ENCODE results near the gene PCSK6. TPM values are rescaled to one million over a fixed set of nuclear protein-coding genes. Genes with fewer than 3 reads are reported as not detected.
"Not testable (repeated sequence)": the region's sequence is repeated elsewhere in the genome, so short reads cannot be mapped to it uniquely, and the experiment has no call there.

PCSK6 gene
- total RNA-seq, 1 donor from 2014 or later, result 15.4 TPM

DNA sequence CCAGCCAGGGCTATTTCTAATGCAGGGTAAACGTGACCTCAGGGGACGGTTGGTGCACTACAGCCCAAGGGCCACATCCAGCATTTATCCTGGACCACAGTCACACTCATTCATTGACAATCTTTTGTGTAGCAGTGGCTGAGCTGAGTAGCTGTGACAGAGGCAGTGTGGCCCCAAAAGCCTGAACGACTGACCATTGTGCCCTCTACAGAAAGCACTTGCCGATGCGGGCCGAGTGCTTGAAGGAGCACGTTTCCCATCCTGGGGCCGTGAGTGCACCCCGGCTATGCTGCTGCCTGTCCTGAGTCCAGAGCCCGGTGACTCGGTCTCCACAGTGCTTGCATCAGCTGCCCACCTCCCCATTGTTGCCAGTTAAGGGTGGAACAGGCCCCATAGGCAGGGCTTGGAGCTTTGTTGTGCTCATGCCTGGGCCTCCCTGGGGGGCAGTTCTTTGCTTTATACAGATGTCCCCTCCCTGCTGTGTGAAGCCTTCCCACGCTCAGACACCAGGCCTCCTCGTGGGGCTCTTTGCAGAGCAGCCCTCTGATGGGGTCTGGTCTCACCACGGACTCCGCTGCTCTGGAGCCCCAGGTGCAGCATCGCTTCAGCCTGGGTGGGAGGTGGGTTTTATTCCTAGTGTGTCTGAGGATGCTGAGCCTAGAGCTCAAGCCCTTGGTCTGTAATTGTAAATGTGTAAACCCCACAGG is 181.5 kb downstream of the PCSK6 start:
- no peak for DNase-seq

DNA sequence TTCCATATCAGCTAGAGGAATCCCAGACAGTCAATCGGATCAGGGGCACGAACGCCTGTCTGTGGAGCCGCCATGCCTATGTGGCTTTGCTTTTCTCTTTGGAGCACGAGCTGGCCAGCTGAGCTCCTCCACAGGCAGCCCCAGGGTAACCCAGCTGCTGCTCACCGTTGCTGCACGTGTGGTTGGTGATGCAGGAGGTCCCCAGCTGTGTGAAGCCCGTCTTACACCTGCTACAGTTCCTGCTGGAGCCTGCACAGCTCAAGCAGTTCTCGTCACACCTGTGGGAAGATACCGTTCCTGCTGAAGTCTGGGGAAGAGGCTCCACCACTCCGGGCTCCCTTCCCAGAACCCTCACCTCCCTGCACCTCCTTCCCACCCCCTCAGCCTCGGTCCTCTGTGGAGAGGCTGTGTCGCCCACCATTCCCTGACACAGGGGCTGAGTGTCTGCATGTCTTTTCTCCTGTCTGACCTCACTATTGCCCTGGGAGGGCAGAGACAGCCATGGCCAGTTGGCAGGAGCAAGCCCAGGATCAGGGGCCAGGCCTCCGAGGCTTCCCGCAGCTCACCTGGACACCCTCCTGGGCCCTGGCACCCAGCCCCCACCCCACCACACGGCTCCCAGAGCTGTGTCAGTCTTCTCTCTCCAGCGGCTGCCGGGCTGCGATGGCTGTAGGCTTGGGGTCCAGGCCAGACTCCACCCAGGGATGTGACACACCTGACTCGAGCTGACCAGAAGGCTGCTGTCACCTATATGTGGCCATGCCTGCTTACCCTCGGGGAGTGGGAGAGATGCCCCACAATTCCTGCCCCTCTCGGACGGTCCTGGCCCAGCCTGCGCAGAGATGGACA is 182.2 kb downstream of the PCSK6 start:
- DNase-seq, result no peak

DNA sequence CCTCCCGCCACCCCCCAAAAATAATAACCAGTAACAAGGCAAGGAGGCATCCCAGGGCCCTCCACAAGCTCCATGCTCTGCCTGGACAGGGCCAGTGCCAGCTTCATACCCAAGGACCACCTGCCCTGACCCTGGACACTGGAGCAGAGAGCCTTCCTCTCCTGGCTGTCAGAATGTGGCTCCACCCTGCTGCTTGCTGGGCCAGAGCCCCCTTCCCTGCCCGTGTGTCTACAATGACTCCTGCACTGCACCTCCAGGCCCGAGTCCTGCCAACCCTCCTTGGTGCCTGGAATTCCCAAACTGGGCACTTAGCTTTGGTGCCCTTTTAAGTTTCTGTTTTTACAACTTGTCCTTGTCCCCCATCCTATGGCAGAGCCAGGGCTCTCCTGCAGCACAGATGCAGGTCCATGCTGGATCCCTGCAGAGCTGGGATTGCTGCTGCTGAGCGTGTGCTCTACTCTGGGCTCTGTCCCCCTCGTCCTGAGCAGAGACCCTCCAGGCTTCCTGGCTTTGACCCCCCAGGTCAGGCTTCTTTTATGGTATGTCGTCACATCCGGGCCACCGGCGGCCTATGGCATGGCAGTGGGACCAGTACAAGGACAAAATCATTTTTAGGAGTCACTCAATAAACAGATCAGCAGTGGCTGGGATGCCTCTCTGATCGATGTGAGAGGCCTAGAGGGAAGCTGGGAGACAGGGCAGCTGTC is 183.0 kb downstream of the PCSK6 start:
- no peak for DNase-seq

DNA sequence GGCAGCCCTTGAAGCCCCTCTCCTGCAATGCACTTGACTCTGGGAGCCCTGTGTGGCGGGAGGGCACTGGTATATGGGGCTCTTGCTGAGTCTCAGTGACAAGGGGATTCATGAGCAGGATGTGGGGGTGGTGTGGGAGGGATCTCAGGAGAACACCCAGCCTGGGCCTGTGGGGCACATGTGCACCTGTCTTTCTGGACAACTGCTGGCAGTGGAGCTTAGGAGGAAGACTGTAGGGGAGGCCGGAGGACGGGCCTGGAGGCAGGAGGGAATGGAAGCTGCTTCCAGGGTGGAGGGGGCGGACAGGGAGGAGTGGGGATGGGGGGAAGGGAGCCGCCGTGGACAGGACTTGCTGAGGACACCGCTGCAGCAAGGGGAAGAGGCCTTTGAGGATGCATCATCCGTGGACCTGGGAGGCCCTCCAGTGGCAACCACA is 183.7 kb downstream of the PCSK6 start:
- DNase-seq, result no peak

GRCh38 chr15:101303408-101303807 is 186.1 kb downstream of the PCSK6 start:
- no peak for DNase-seq

DNA sequence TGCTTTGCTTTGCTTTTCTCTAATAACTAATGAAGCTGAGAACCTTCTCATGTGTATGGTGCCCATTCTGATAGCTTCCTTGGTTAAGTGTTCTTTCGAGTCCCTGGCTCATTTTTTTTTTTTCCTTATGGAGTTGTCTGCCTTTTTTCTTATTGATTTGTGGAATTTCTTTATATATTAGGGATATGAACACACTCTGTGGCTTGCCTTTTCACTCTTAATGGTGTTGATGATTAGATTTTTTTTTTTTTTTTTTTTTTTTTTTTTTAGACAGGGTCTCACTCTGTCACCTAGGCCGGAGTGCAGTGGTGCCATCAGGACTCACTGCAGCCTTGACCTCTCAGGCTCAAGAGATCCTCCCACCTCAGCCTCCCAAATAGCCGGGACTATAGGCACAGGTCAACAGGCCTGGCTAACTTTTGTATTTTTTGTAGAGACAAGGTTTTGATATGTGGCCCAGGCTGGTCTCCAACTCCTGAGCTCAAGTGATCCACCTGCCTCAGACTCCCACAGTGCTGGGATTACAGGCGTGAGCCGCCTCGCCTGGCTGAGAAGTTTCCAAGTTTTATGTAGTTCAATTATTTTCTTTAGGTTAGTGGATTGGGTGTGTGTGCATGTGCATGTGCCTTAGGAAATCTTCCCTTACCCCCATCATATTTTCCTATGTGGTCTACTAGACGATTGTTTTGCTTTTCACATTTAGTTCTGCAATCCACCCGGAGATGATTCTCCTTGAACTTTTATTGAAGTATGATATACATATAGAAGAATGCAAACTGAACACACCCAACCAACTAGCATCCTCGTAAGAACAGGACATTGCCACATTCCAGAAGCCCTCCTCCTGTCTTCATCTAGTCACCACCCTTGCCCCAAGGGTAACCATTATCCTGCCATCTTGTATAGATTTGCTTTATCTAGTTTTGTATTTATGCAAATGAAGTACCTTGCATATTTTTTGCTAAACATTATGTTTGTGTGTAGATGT is 192.8 kb downstream of the PCSK6 start:
- DNase-seq, result no peak

DNA sequence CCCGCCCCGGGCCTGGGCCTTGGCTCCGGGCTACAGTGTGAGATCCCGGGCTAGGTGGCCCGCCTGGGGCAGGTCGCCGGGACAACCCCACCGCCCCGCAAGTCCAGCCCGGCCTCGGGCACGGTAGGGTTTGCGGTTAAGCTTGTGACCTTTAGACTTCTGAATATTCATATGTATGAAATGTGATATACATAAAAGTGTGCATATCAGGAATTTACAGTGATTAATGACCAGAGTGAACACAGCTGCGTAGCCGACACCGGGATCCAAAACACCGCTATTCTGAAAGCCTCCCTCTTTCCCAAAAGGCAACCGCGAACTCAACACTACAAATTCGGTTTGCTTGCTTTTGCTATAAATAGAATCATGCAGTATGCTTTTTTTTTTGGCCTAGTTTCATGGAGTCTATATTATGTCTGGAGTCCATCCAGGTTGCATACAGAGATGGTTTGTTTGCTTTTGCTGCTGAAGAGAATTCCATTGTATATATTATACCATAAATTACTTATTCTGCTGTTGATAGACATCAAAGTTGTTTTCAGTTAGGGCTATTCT is 193.8 kb downstream of the PCSK6 start:
- DNase-seq, result no peak

DNA sequence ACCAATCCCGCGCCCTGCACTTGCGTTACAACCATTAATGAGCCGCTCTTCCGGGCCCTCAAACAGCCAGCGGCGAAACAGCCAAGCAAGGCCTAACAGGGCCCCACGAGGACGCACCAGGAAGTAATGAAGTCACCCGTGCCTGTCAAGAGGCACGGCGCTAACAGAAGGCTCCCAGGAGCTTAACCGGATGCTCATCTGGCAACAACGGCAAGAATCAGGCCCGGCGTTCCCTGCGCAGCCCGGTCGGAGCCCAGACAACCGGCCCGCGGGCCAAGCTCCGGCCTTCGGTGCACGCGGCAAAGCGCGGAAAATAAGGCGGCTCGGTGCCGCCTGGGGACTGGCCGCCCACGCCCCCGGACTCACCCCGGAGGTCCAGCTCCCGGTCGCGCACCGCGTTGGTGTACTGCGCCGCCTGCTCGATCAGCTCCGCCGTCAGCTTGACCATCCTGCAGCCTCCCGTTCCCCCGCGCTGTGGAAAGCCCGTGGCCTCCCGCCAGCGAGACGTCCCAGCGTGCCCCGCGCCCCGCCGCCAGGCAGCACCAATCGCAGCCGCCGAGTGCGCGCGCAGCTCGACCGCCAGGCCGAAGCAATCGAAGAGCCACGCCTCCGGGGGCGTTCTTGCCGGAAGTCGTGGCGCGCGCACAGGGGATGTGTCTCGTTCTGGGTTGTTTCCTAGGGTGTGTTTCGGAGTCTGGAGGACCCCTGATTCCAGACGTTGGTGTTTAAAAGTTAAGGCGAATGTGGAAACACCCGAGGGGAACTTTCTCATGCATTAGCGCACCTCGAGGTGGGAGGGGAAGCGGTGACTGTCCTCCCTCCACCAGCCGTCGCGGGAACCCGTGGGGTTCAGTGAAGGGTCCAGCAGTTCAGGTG is 194.5 kb downstream of the PCSK6 start, which contains the start of gene SNRPA1:
Gene SNRPA1, minus strand, starts transcription at position 518 of the 876 bp plus-strand sequence. Its CDS starts 70 bp downstream, at position 448.
- peak; percentile 92 for DNase-seq

DNA sequence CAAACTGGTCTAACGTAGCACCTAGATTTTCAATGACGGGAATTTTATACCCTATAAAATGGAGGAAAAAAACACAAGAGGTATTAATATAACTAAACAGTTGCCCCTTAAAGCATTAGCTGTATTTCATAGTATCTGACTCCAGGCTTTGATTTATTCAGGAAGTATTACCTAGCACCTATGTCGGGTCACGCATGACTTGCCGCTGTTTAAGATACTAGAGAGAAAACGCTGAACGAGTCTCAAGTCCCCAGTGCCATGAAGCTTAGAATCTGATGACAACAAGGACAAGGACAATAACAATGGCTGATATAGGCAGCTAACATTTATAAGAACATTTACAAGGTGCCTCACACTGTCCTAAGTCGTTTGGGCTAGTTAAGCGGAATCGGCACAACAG is 196.4 kb downstream of the PCSK6 start:
- no peak for DNase-seq

DNA sequence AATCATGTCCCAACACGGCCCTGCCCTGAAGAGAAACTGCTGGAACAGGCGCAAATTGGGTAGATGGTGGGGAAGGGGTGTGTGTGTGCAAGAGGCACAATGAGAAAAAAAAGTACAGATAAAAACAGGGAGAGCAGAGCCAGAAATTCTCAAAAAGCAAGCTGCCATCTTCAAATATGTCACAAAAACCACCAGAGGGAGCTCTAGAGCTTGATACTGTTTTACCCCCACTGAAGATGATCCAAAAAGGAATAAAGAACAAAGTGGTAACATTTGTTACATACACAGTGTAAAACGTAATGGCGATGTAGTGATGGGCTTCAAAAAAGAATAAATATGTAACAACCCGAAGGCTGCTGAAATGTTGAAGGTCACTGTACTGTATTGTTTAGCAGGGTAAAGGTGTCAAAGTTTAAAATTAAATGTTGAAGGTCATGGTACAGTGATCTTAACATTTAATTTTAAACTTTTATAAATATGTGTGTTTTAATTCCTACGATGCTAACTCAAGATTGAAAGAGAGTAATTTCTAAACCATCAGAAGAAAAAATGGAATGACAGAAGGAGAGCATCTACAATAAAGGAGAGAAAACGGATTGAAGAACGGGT is 200.5 kb downstream of the PCSK6 start:
- no peak for DNase-seq

DNA sequence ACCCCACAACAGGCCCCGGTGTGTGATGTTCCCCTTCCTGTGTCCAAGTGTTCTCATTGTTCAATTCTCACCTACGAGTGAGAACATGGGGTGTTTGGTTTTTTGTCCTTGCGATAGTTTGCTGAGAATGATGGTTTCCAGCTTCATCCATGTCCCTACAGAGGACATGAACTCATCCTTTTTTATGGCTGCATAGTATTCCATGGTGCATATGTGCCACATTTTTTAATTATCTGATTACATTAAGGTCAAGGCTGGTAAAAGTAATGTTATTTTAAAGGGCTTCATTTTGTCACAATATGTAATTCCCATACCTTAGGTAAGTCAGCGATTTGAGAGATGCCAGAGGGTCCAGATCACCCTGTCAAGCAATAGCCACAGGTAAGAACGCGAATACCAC is 202.2 kb downstream of the PCSK6 start:
- not testable (repeated sequence) for DNase-seq

GRCh38 chr15:101286471-101287114 is 202.9 kb downstream of the PCSK6 start:
- no peak for DNase-seq

- DNase-seq, result no peak
Measured at GRCh38 chr15:101283931-101284330, 205.6 kb downstream of the PCSK6 start.

DNA sequence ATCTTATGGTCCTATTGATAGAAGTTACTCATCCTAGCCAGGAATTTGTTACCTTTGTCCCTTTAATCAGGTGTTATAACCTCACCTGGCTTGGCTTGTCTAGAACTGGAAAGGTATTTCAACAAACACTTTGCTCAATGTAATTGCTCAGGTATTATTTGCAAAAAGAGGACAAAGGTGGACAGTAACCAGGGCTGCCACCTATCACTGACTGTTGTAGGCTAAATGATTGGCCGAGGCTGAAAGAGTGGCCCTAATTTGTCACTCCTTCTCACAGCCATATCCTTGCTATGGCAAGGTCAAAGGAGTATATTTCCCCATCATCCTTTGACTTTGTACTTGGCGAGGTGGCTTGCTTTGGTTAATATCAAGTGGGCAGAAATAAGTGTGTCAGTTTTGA is 209.5 kb downstream of the PCSK6 start:
- DNase-seq, result no peak

DNA sequence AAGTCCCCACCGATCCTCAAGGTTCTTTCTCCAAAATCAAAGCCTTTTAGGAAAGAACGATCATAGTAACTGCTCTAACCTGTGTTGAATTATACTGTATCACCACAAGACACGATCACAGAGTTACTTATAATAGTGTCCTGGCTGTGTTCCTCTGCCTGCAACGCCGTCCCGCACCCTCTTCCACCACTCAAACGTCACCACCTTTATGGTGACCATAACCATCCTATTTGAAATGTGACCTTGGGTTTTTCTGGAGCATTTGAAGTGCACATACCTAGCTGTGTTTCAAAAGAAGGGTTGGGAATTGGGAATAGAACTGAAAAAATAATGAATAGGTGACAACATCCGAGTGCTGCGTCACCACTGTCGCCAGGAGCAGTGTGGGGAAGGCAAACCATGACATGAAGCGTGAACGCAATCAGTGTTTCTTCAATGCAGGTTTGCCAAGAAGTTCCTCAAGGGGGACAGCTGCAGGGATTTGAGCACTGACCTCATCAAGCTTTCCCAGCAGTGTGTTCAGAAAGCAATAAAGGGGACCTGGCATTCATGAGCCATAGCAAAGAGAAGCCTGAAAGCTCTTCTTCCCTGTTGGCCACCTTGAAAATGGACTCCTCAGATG is 211.5 kb downstream of the PCSK6 start:
- no peak for DNase-seq

DNA sequence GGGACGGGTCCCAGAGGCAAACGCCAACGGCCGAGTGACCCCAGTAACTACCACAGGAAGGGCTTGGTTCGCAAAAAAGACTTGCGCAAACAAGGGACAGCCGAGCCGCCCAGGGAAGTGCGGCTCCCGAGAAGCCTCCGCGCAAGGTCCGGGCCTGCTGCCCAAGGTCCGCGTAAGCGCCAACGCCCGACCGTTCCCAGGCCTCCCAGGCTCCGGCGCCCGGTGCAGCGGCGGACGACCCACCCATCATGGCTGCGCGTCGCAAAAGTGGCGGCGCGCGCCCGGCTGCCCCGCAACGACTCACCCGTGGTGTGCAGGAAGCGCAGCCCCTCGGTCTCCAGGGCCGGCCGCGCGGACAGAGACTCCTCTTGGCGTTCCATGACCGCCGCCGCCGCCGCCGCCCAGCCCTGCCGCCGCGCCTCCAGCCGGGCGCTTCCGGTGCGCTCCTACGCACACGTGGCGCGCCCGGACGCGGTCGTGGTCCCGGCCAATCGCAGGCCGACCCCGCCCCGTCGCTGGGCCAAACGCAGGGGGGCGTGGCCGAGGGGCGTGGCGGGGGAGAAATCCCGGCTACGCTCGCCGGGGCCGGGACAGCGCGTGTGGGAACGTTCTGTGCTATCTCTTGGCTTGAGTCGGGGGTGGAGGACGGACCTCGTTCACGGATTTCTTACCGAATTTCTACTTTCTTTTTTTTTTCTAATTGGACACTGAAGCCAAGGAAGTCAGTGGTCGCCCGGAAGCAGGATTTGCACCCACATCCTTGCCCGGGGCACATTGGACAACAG is 212.3 kb downstream of the PCSK6 start, which contains the start of gene SELENOS:
Gene SELENOS, minus strand, starts transcription at position 448 of the 785 bp plus-strand sequence. Its CDS starts 68 bp downstream, at position 380.
- DNase-seq, result peak; percentile 80

- no peak for DNase-seq
Measured at GRCh38 chr15:101276501-101277037, 212.9 kb downstream of the PCSK6 start.
